NCI-H345 treated with DMSO at 0.1 percent for 48 hours (cell line): Measurements from ENCODE around the gene MCRIP2.
"Not testable (repeated sequence)": the region's sequence is repeated elsewhere in the genome, so short reads cannot be mapped to it uniquely, and the experiment has no call there.

Source experiments
- DNase-seq: peaks from one replicate; lab custom pipeline; 2025; ENCODE audit not compliant: unreplicated experiment; lab: John Stamatoyannopoulos, UW

MCRIP2 gene

GRCh38 chr16:641326-642188, at the start of gene MCRIP2:
Gene MCRIP2 (plus strand): TSS chr16:641828. CDS start chr16:641992, 164 bp downstream.
- peak; percentile 40 for DNase-seq

- DNase-seq = no peak
Observed at GRCh38 chr16:591892-592517, 49.6 kb upstream of the MCRIP2 start.

- DNase-seq = peak; percentile 81
Observed at GRCh38 chr16:592518-593306, 48.9 kb upstream of the MCRIP2 start.

- peak; percentile 27 for DNase-seq
Observed at GRCh38 chr16:593406-593805, 48.2 kb upstream of the MCRIP2 start.

- no peak for DNase-seq
Observed at GRCh38 chr16:593807-594206, 47.8 kb upstream of the MCRIP2 start.

GRCh38 chr16:595094-595528, 46.5 kb upstream of the MCRIP2 start:
- no peak for DNase-seq

- DNase-seq = no peak
Observed at GRCh38 chr16:595942-596735, 45.5 kb upstream of the MCRIP2 start.

- no peak for DNase-seq
Observed at GRCh38 chr16:596736-597060, 44.9 kb upstream of the MCRIP2 start.

GRCh38 chr16:597655-598054, 44.0 kb upstream of the MCRIP2 start:
- DNase-seq = not testable (repeated sequence)

- no peak for DNase-seq
Observed at GRCh38 chr16:598823-599739, 42.5 kb upstream of the MCRIP2 start.

GRCh38 chr16:600781-601180, 40.8 kb upstream of the MCRIP2 start:
- no peak for DNase-seq

GRCh38 chr16:603933-604332, 37.7 kb upstream of the MCRIP2 start:
- DNase-seq = no peak

- DNase-seq = no peak
Observed at GRCh38 chr16:606656-607307, 34.8 kb upstream of the MCRIP2 start.

- DNase-seq = peak; percentile 61
Observed at GRCh38 chr16:608019-608418, 33.6 kb upstream of the MCRIP2 start.

- DNase-seq = no peak
Observed at GRCh38 chr16:609316-609715, 32.3 kb upstream of the MCRIP2 start.

- no peak for DNase-seq
Observed at GRCh38 chr16:609984-610383, 31.6 kb upstream of the MCRIP2 start.

- no peak for DNase-seq
Observed at GRCh38 chr16:610513-611381, 30.9 kb upstream of the MCRIP2 start.

- DNase-seq = no peak
Observed at GRCh38 chr16:615122-615521, 26.5 kb upstream of the MCRIP2 start.
